GM18870 (cell line): Measurements from ENCODE around the gene LIF.
"Not testable (repeated sequence)": the region's sequence is repeated elsewhere in the genome, so short reads cannot be mapped to it uniquely, and the experiment has no call there.

Experiments used
- ATAC-seq: cut with Tn5 transposase; IDR thresholded peaks from one replicate; pipeline ENCODE4 v1.9.1; 2021; ENCODE audit warnings: moderate library complexity; ENCODE audit not compliant: unreplicated experiment

LIF gene

GRCh38 chr22:30211124-30211820 lies 35.3 kb downstream of the LIF start:
- no peak for ATAC-seq

GRCh38 chr22:30210235-30210909 lies 36.2 kb downstream of the LIF start:
- ATAC-seq: no peak

GRCh38 chr22:30209642-30210041 lies 36.9 kb downstream of the LIF start:
- no peak for ATAC-seq

- ATAC-seq: no peak
Measured at GRCh38 chr22:30208631-30209603, 37.6 kb downstream of the LIF start.

- ATAC-seq: no peak
Measured at GRCh38 chr22:30206944-30207343, 39.6 kb downstream of the LIF start.

- no peak for ATAC-seq
Measured at GRCh38 chr22:30205281-30206115, 41.1 kb downstream of the LIF start.

GRCh38 chr22:30204742-30205111 lies 41.8 kb downstream of the LIF start:
- no peak for ATAC-seq

GRCh38 chr22:30204015-30204741 lies 42.4 kb downstream of the LIF start:
- ATAC-seq: no peak

- ATAC-seq: no peak
Measured at GRCh38 chr22:30202531-30203006, 44.0 kb downstream of the LIF start.

- ATAC-seq: no peak
Measured at GRCh38 chr22:30201945-30202344, 44.6 kb downstream of the LIF start.

GRCh38 chr22:30200905-30201304 lies 45.7 kb downstream of the LIF start:
- not testable (repeated sequence) for ATAC-seq

GRCh38 chr22:30198921-30199320 lies 47.6 kb downstream of the LIF start:
- no peak for ATAC-seq

GRCh38 chr22:30198152-30198825 lies 48.3 kb downstream of the LIF start:
- no peak for ATAC-seq

- no peak for ATAC-seq
Measured at GRCh38 chr22:30197389-30197788, 49.2 kb downstream of the LIF start.

GRCh38 chr22:30196880-30197336 lies 49.7 kb downstream of the LIF start:
- no peak for ATAC-seq

GRCh38 chr22:30196141-30196879 lies 50.2 kb downstream of the LIF start:
- no peak for ATAC-seq

GRCh38 chr22:30195245-30196140 lies 51.1 kb downstream of the LIF start:
- no peak for ATAC-seq
